HUES48 (cell line): ENCODE data around the gene PALM.

Experiments
- H3K27ac ChIP-seq: one replicate; pipeline ENCODE4 v1.7.0; 2013; ENCODE audit warnings: low read depth, low read length, inconsistent platforms
- H3K27me3 ChIP-seq: 2 replicates; pipeline ENCODE4 v1.6.1; 2013; ENCODE audit warnings: mild to moderate bottlenecking, low read length; ENCODE audit not compliant: control insufficient read depth, insufficient read depth
- H3K36me3 ChIP-seq: 2 replicates; pipeline ENCODE4 v1.6.1; 2013; ENCODE audit warnings: low read length; ENCODE audit not compliant: control insufficient read depth, insufficient read depth
- H3K4me1 ChIP-seq: 2 replicates; pipeline ENCODE4 v1.6.1; 2013; ENCODE audit warnings: mild to moderate bottlenecking, low read length; ENCODE audit not compliant: control insufficient read depth, insufficient read depth
- H3K4me3 ChIP-seq: 2 replicates; pipeline ENCODE4 v1.5.1; 2013; ENCODE audit warnings: mild to moderate bottlenecking, low read depth, low read length
- H3K9ac ChIP-seq: 2 replicates; pipeline ENCODE4 v1.6.1; 2013; ENCODE audit warnings: mild to moderate bottlenecking, low read depth, low read length, moderate library complexity
- H3K9me3 ChIP-seq: 2 replicates; pipeline ENCODE4 v1.6.1; 2013; ENCODE audit warnings: low read length; ENCODE audit not compliant: control insufficient read depth, insufficient read depth

PALM gene

GRCh38 chr19:748274-748598, 39.5 kb downstream of the PALM start:
- Histone ChIP-seq H3K9ac (no peak overlapping the region), H3K4me1 (no peaks in the 10 kb centered on the region), H3K27me3 (no peaks in the 10 kb centered on the region), H3K9me3 (no peaks in the 10 kb centered on the region), H3K36me3 (no peaks in the 10 kb centered on the region), H3K27ac (no peak overlapping the region), H3K4me3 (no peak overlapping the region)

GRCh38 chr19:749811-750210, 41.1 kb downstream of the PALM start:
- Histone ChIP-seq H3K27ac (no peak overlapping the region), H3K9me3 (no peaks in the 10 kb centered on the region), H3K9ac (no peak overlapping the region), H3K4me1 (no peaks in the 10 kb centered on the region), H3K27me3 (no peaks in the 10 kb centered on the region), H3K36me3 (no peaks in the 10 kb centered on the region), H3K4me3 (no peak overlapping the region)

- Histone ChIP-seq H3K9me3 (no peaks in the 10 kb centered on the region), H3K4me1 (no peaks in the 10 kb centered on the region), H3K4me3 (no peak within 1 kb of the TSS), H3K27me3 (no peaks in the 10 kb centered on the region), H3K27ac (no peak within 1 kb of the TSS), H3K36me3 (no peaks in the 10 kb centered on the region), H3K9ac (no peak within 1 kb of the TSS)
Measured at GRCh38 chr19:750640-751423, 42.1 kb downstream of the PALM start, which contains the start of gene MISP. Gene MISP, plus strand, starts transcription at chr19:751112. Its CDS starts 5,835 bp downstream, at chr19:756947.

GRCh38 chr19:751501-752341, 43.0 kb downstream of the PALM start:
- Histone ChIP-seq H3K27ac (no peak overlapping the region), H3K9ac (no peak overlapping the region), H3K9me3 (no peaks in the 10 kb centered on the region)

GRCh38 chr19:752652-753517, 44.1 kb downstream of the PALM start:
- H3K9me3 ChIP-seq: no peaks in the 10 kb centered on the region
- H3K36me3 ChIP-seq: no peaks in the 10 kb centered on the region
- no peaks in the 10 kb centered on the region for H3K27me3 ChIP-seq
- H3K4me1 ChIP-seq: no peaks in the 10 kb centered on the region
- no peak overlapping the region for H3K4me3 ChIP-seq
- H3K27ac ChIP-seq: no peak overlapping the region
- H3K9ac ChIP-seq: no peak overlapping the region

More at GRCh38 chr19:751501-752341, 43.0 kb downstream of the PALM start:
- H3K36me3 ChIP-seq: no peaks in the 10 kb centered on the region
- no peaks in the 10 kb centered on the region for H3K4me1 ChIP-seq
- no peaks in the 10 kb centered on the region for H3K27me3 ChIP-seq
- H3K4me3 ChIP-seq: no peak overlapping the region

GRCh38 chr19:754530-754929, 45.8 kb downstream of the PALM start:
- no peaks in the 10 kb centered on the region for H3K36me3 ChIP-seq
- H3K4me3 ChIP-seq: no peak overlapping the region
- H3K27me3 ChIP-seq: no peaks in the 10 kb centered on the region
- no peaks in the 10 kb centered on the region for H3K9me3 ChIP-seq
- no peak overlapping the region for H3K27ac ChIP-seq
- no peaks in the 10 kb centered on the region for H3K4me1 ChIP-seq
- H3K9ac ChIP-seq: no peak overlapping the region

GRCh38 chr19:755063-755462, 46.3 kb downstream of the PALM start:
- Histone ChIP-seq H3K9ac (no peak overlapping the region), H3K36me3 (no peaks in the 10 kb centered on the region), H3K4me1 (no peaks in the 10 kb centered on the region), H3K4me3 (no peak overlapping the region), H3K9me3 (no peaks in the 10 kb centered on the region), H3K27me3 (no peaks in the 10 kb centered on the region), H3K27ac (no peak overlapping the region)

- H3K27me3 ChIP-seq: no peaks in the 10 kb centered on the region
- H3K9me3 ChIP-seq: no peaks in the 10 kb centered on the region
- no peaks in the 10 kb centered on the region for H3K4me1 ChIP-seq
- H3K4me3 ChIP-seq: no peak overlapping the region
- H3K27ac ChIP-seq: no peak overlapping the region
- H3K9ac ChIP-seq: no peak overlapping the region
- no peaks in the 10 kb centered on the region for H3K36me3 ChIP-seq
Measured at GRCh38 chr19:756236-756635, 47.5 kb downstream of the PALM start.

GRCh38 chr19:756821-757688, 48.3 kb downstream of the PALM start:
- H3K36me3 ChIP-seq: no peaks in the 10 kb centered on the region
- no peak overlapping the region for H3K27ac ChIP-seq
- no peaks in the 10 kb centered on the region for H3K9me3 ChIP-seq
- H3K27me3 ChIP-seq: no peaks in the 10 kb centered on the region
- no peak overlapping the region for H3K9ac ChIP-seq
- H3K4me1 ChIP-seq: no peaks in the 10 kb centered on the region
- H3K4me3 ChIP-seq: no peak overlapping the region
